Gastroesophageal sphincter (tissue), 4 donors: ENCODE data around the gene ZNF580. TPM values are rescaled to one million over a fixed set of nuclear protein-coding genes. Genes with fewer than 3 reads are reported as not detected.

Experiments used
- ATAC-seq: fragments of 150-250 bp; one replicate; pipeline ENCODE4 v1.9.1; 2016; ENCODE audit warnings: mild to moderate bottlenecking, moderate library complexity
- H3K27ac ChIP-seq, 4 donors: fragments of 200-600 bp; sonication (generic) in 3 of 4; 1 replicate in 3 of 4; 2 replicates in 1 of 4; pipeline ENCODE4 v1.5.1; 2016 to 2019
- H3K27me3 ChIP-seq: fragments of 200-600 bp; sonication (generic); one replicate; pipeline ENCODE4 v1.5.1; 2019
- H3K36me3 ChIP-seq, 2 donors: fragments of 200-600 bp; sonication (generic); one replicate each; pipeline ENCODE4 v1.5.1; 2019; ENCODE audit warnings: control low read depth in 1 of 2
- H3K4me1 ChIP-seq, 3 donors: fragments of 200-600 bp; sonication (generic); 1 replicate in 2 of 3; 2 replicates in 1 of 3; pipeline ENCODE4 v1.5.1; 2016 to 2019; ENCODE audit warnings: control low read depth in 2 of 3
- H3K4me3 ChIP-seq, 2 donors: fragments of 200-600 bp; sonication (generic); one replicate each; pipeline ENCODE4 v1.5.1; 2019; ENCODE audit warnings: mild to moderate bottlenecking in 1 of 2, moderate library complexity in 1 of 2
- H3K9me3 ChIP-seq, 3 donors: fragments of 200-600 bp; sonication (generic); one replicate each; pipeline ENCODE4 v1.5.1; 2017 to 2019; ENCODE audit warnings: control low read depth in 2 of 3
- EP300 ChIP-seq: sonication (generic); formaldehyde crosslinking; IDR thresholded peaks from one replicate; pipeline ENCODE4 v1.6.1; 2017; ENCODE audit warnings: antibody characterized with exemption, mild to moderate bottlenecking
- POLR2A ChIP-seq, 2 donors: fragments of 450-650 bp; IDR thresholded peaks; one replicate each; pipeline ENCODE4 v1.6.1; 2017; ENCODE audit warnings: antibody characterized with exemption in 2 of 2, mild to moderate bottlenecking in 2 of 2, moderate library complexity in 1 of 2
- POLR2AphosphoS5 ChIP-seq: sonication (generic); formaldehyde crosslinking; IDR thresholded peaks from one replicate; pipeline ENCODE4 v1.6.1; 2017; ENCODE audit warnings: antibody characterized with exemption
- WGBS, 2 donors: methylation state at CpG; one replicate each; pipeline ENCODE4 v1.1.5; 2018; ENCODE audit warnings: low coverage in 1 of 2; 5-methylcytosine and 5-hydroxymethylcytosine counted together
- total RNA-seq, 4 donors: library from RNA; depleted of rRNA; stranded (reverse); fragments of >200 nt; gene quantifications; one replicate each; pipeline ENCODE4 v1.1.0, GENCODE V29; 2016
- TF ChIP-seq, protein P1 (sequence below), 4 experiments: fragments of 200-600 bp in 2 of 4; fragments of 450-650 bp in 2 of 4; sonication (generic) in 1 of 4; IDR thresholded peaks; one replicate each; pipeline ENCODE4 v1.5.1; 2017 to 2019; ENCODE audit warnings: antibody characterized with exemption in 4 of 4, mild to moderate bottlenecking in 2 of 4, moderate library complexity in 2 of 4

Gene ZNF580
- total RNA-seq, 4 donors from 2014 or later: 28.9 to 44.1 (median 35.2) TPM

GRCh38 chr19:55690109-55690768, 49.4 kb downstream of the ZNF580 start:
- no peaks in the 10 kb centered on the region for H3K9me3 ChIP-seq
- H3K36me3 ChIP-seq: peaks cover 0 to 100% of the 10 kb centered on the region in 2 donors
- H3K4me3 ChIP-seq: no peak overlapping the region
- H3K27ac ChIP-seq: no peak overlapping the region
- peaks cover 0 to 31% (median 0%) of the 10 kb centered on the region in 3 donors for H3K4me1 ChIP-seq
- 100% methylated on average over 2 of the region's 25 CpGs; no CpG with 5 or more reads in 1 of the 2 donors for WGBS, 2 donors
- TF ChIP-seq, protein P1, sequence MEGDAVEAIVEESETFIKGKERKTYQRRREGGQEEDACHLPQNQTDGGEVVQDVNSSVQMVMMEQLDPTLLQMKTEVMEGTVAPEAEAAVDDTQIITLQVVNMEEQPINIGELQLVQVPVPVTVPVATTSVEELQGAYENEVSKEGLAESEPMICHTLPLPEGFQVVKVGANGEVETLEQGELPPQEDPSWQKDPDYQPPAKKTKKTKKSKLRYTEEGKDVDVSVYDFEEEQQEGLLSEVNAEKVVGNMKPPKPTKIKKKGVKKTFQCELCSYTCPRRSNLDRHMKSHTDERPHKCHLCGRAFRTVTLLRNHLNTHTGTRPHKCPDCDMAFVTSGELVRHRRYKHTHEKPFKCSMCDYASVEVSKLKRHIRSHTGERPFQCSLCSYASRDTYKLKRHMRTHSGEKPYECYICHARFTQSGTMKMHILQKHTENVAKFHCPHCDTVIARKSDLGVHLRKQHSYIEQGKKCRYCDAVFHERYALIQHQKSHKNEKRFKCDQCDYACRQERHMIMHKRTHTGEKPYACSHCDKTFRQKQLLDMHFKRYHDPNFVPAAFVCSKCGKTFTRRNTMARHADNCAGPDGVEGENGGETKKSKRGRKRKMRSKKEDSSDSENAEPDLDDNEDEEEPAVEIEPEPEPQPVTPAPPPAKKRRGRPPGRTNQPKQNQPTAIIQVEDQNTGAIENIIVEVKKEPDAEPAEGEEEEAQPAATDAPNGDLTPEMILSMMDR (IDR thresholded peaks at IDR 0.05): no peak
- TF ChIP-seq EP300 (no peak), POLR2A (IDR thresholded peaks at IDR 0.05) (no peak), POLR2AphosphoS5 (no peak)
- no peak for ATAC-seq
- no peaks in the 10 kb centered on the region for H3K27me3 ChIP-seq

DNA sequence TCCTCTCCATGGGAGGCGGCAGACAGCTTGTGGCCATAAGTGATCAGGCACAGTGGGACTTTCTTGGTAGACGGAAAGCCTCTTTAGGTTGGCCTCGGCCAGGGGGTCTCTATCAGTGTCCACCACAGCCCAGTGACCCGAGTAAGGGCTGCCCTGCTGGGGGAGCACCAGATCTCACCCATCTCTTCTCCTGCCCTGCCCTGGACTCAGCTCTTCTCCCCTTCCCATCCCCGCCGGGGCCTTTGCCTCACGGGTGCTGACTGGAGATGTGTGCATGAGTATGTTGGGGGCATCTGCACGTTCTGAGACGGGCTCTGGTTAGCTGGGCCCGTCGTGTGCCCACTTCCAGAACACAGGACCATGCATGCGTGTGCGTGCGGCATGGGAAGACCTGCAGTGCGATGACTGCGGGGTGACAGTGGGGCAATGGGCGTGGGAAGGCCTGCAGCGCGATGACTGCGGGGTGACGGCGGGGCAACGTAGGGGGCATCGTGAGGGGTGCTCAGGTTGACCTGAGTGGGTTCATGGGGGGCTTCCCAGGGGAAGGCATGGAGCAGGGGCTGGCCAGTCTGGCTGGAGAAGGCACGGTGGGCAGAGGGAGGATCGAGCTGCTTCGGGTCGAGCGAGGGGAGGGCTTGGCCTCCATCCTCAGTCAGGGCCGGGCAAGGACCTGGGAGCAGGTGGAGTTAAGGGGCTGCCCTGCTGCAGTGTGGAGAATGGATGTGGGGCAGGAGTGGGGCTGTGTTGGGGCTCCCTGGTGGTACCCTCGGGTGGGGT, 50.2 kb downstream of the ZNF580 start:
- no peak overlapping the region for H3K27ac ChIP-seq
- H3K9me3 ChIP-seq: no peaks in the 10 kb centered on the region
- H3K4me1 ChIP-seq: peaks cover 0 to 25% (median 0%) of the 10 kb centered on the region in 3 donors
- peaks cover 0 to 100% of the 10 kb centered on the region in 2 donors for H3K36me3 ChIP-seq
- H3K4me3 ChIP-seq: no peak overlapping the region
- no peak for TF ChIP-seq EP300
- no peak for TF ChIP-seq POLR2AphosphoS5
- TF ChIP-seq POLR2A (IDR thresholded peaks at IDR 0.05): no peak
- TF ChIP-seq, protein P1 (IDR thresholded peaks at IDR 0.05): no peak
- WGBS, 2 donors: 93% methylated on average over 15 of the region's 31 CpGs; no CpG with 5 or more reads in 1 of the 2 donors
- no peaks in the 10 kb centered on the region for H3K27me3 ChIP-seq
- ATAC-seq: no peak

GRCh38 chr19:55691561-55692481, 51.0 kb downstream of the ZNF580 start:
- TF ChIP-seq POLR2A (IDR thresholded peaks at IDR 0.05) (no peak), EP300 (no peak), POLR2AphosphoS5 (no peak)
- TF ChIP-seq, protein P1 (IDR thresholded peaks at IDR 0.05): no peak
- H3K36me3 ChIP-seq: peaks cover 0 to 100% of the 10 kb centered on the region in 2 donors
- no peaks in the 10 kb centered on the region for H3K9me3 ChIP-seq
- H3K4me3 ChIP-seq: no peak overlapping the region
- H3K4me1 ChIP-seq: peaks cover 0 to 18% (median 0%) of the 10 kb centered on the region in 3 donors
- no peaks in the 10 kb centered on the region for H3K27me3 ChIP-seq
- no peak overlapping the region for H3K27ac ChIP-seq
- WGBS, 2 donors: 82 to 92% methylated on average over 5 to 11 of the region's 31 CpGs
- no peak for ATAC-seq

- Histone ChIP-seq H3K27ac (no peak overlapping the region), H3K36me3 (peaks cover 0 to 100% of the 10 kb centered on the region in 2 donors), H3K4me1 (peaks cover 0 to 13% (median 0%) of the 10 kb centered on the region in 3 donors), H3K27me3 (no peaks in the 10 kb centered on the region), H3K4me3 (no peak overlapping the region), H3K9me3 (no peaks in the 10 kb centered on the region)
- TF ChIP-seq, protein P1 (IDR thresholded peaks at IDR 0.05): no peak
- TF ChIP-seq EP300 (no peak), POLR2A (IDR thresholded peaks at IDR 0.05) (no peak), POLR2AphosphoS5 (no peak)
- 90 to 100% methylated on average over 1 to 7 of the region's 19 CpGs for WGBS, 2 donors
- ATAC-seq: no peak
These were observed 51.9 kb downstream of the ZNF580 start for GRCh38 chr19:55692681-55693081.

Other genes starting within 250 kb of the ZNF580 start
- gene UBE2S, start 233.2 kb upstream of the ZNF580 start, total RNA-seq: 10 to 100 TPM; 12.6 to 17.7 (median 15.4) TPM
- gene SHISA7, start 197.7 kb upstream of the ZNF580 start, total RNA-seq: not detected
- 10 to 100 TPM; 39.0 to 78.5 (median 63.8) TPM for gene ISOC2, start 179.4 kb upstream of the ZNF580 start, total RNA-seq
- not detected for gene C19orf85, start 176.3 kb upstream of the ZNF580 start, total RNA-seq
- gene ZNF628, start 164.4 kb upstream of the ZNF580 start, total RNA-seq: 10 to 100 TPM in 1 of 4 donors, 1 to 10 TPM in 3; 2.4 to 13.0 (median 4.9) TPM
- 10 to 100 TPM in 1 of 4 donors, 1 to 10 TPM in 3; 7.4 to 14.0 (median 7.9) TPM for gene NAT14, start 155.8 kb upstream of the ZNF580 start, total RNA-seq
- gene SSC5D, start 152.6 kb upstream of the ZNF580 start, total RNA-seq: 10 to 100 TPM in 3 of 4 donors, 1 to 10 TPM in 1; 6.3 to 39.2 (median 23.5) TPM
- gene SBK2, start 103.9 kb upstream of the ZNF580 start, total RNA-seq: not detected
- under 1 TPM in 2 of 4 donors, not detected in 2; 0.40 TPM for gene SBK3, start 95.5 kb upstream of the ZNF580 start, total RNA-seq
- 1 to 10 TPM; 2.8 to 6.9 (median 3.9) TPM for gene ZNF579, start 60.2 kb upstream of the ZNF580 start, total RNA-seq
- gene FIZ1, start 41.5 kb upstream of the ZNF580 start, total RNA-seq: 10 to 100 TPM in 2 of 4 donors, 1 to 10 TPM in 2; 4.7 to 11.2 (median 9.9) TPM
- 10 to 100 TPM; 20.3 to 33.5 (median 26.4) TPM for gene ZNF524, start 40.7 kb upstream of the ZNF580 start, total RNA-seq
- 10 to 100 TPM in 1 of 4 donors, 1 to 10 TPM in 3; 4.6 to 12.0 (median 6.4) TPM for gene ZNF865, start 35.4 kb upstream of the ZNF580 start, total RNA-seq
- 1 to 10 TPM in 3 of 4 donors, under 1 TPM in 1; 0.54 to 8.1 (median 4.8) TPM for gene ZNF784, start 16.4 kb upstream of the ZNF580 start, total RNA-seq
- 10 to 100 TPM in 3 of 4 donors, 1 to 10 TPM in 1; 8.4 to 17.5 (median 11.4) TPM for gene ZNF581, start 2.6 kb downstream of the ZNF580 start, total RNA-seq
- 10 to 100 TPM; 11.4 to 28.5 (median 15.5) TPM for gene CCDC106, start 7.2 kb downstream of the ZNF580 start, total RNA-seq
- 10 to 100 TPM; 68.9 to 97.9 (median 91.4) TPM for gene U2AF2, start 14.0 kb downstream of the ZNF580 start, total RNA-seq
- 100 to 1,000 TPM in 1 of 4 donors, 10 to 100 TPM in 3; 44.8 to 165 (median 70.2) TPM for gene EPN1, start 34.2 kb downstream of the ZNF580 start, total RNA-seq
- not detected for gene NLRP9, start 97.4 kb downstream of the ZNF580 start, total RNA-seq
- not detected for gene RFPL4A, start 118.1 kb downstream of the ZNF580 start, total RNA-seq
- gene RFPL4AL1, start 128.1 kb downstream of the ZNF580 start, total RNA-seq: not detected
- gene NLRP11, start 191.0 kb downstream of the ZNF580 start, total RNA-seq: not detected
- gene NLRP4, start 195.5 kb downstream of the ZNF580 start, total RNA-seq: not detected